Measurements from ENCODE around the gene ARFGAP1. TPM values are rescaled to one million over a fixed set of nuclear protein-coding genes. Genes with fewer than 3 reads are reported as not detected.

Gene ARFGAP1
- total RNA-seq, 1 donor from 2014 or later: 220 TPM

DNA sequence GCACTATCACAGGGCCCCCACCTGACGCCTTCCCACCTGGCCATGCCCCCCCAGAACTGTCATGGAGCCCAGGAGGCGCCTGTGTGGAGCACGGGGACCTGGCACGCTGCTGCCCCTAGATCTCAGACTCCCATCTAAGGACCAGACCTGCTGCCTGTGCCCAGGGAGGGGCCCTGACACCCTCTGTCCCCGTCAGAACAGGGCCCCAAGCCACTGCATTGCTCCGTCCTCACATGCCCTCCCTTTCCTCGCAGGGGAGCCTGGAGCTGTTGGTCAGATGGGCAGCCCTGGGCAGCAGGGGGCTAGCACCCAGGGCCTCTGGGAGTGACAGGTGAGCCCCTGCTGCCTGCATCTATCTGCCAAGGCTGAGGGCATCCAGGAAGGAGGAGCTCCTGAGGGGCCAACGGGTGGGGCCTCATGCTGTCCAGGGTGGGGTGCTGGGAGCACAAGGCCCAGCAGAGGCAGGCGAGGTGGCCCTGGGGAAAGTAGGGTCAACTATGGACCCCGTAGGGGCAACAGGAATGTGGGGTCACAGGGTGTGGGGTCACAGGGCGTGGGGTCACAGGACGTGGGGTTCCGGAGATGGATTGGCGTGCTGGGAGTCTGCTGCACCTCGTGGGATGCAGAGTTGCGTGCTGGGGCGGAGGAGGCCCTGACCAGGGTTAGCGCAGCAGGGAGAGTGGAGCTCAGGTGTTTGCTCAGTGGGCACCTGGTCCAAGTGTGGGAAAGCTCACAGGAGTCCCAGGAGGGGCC lies 56.9 kb downstream of the ARFGAP1 start:
- Histone ChIP-seq H3K36me3 (ENCODE audit: insufficient read depth, low read length) (no peaks in the 10 kb centered on the region), H3K9ac (ENCODE audit: low read length) (no peak overlapping the region), H3K9me3 (ENCODE audit: insufficient read depth, low read depth, low read length) (peaks cover 6% of the 10 kb centered on the region), H3K4me1 (ENCODE audit: insufficient read depth, low read length) (no peaks in the 10 kb centered on the region), H3K4me2 (ENCODE audit: low read length) (no peak overlapping the region), H2AFZ (ENCODE audit: low read depth, low read length) (no peak overlapping the region), H4K20me1 (ENCODE audit: insufficient read depth, low read length) (no peaks in the 10 kb centered on the region), H3K79me2 (ENCODE audit: insufficient read depth, low read length) (no peaks in the 10 kb centered on the region), H3K4me3 (ENCODE audit: insufficient read depth, low read depth, low read length) (no peak overlapping the region), H3K27me3 (ENCODE audit: insufficient read depth, low read length) (peaks cover 1% of the 10 kb centered on the region), H3K27ac (ENCODE audit: low read depth, low read length) (no peak overlapping the region)
- DNase-seq (ENCODE audit: low read depth) (no peak), FAIRE-seq (no peak)
- TF ChIP-seq, protein P1, sequence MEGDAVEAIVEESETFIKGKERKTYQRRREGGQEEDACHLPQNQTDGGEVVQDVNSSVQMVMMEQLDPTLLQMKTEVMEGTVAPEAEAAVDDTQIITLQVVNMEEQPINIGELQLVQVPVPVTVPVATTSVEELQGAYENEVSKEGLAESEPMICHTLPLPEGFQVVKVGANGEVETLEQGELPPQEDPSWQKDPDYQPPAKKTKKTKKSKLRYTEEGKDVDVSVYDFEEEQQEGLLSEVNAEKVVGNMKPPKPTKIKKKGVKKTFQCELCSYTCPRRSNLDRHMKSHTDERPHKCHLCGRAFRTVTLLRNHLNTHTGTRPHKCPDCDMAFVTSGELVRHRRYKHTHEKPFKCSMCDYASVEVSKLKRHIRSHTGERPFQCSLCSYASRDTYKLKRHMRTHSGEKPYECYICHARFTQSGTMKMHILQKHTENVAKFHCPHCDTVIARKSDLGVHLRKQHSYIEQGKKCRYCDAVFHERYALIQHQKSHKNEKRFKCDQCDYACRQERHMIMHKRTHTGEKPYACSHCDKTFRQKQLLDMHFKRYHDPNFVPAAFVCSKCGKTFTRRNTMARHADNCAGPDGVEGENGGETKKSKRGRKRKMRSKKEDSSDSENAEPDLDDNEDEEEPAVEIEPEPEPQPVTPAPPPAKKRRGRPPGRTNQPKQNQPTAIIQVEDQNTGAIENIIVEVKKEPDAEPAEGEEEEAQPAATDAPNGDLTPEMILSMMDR (IDR thresholded peaks at IDR 0.05; ENCODE audit: insufficient read depth, low read depth, low read length): no peak
- TF ChIP-seq EZH2 (IDR thresholded peaks at IDR 0.05; ENCODE audit: insufficient read depth, low read length): no peak
- Mint-ChIP-seq H3K27ac (ENCODE audit: unreplicated experiment) (no peak overlapping the region), H3K27me3 (ENCODE audit: low read depth, unreplicated experiment) (peaks cover 7% of the 10 kb centered on the region), H3K36me3 (ENCODE audit: low read depth, unreplicated experiment) (peaks cover 16% of the 10 kb centered on the region), H3K9me3 (ENCODE audit: unreplicated experiment) (peaks cover 11% of the 10 kb centered on the region), H3K4me1 (ENCODE audit: low read depth, unreplicated experiment) (no peaks in the 10 kb centered on the region), H3K4me3 (ENCODE audit: unreplicated experiment) (no peak overlapping the region)

DNA sequence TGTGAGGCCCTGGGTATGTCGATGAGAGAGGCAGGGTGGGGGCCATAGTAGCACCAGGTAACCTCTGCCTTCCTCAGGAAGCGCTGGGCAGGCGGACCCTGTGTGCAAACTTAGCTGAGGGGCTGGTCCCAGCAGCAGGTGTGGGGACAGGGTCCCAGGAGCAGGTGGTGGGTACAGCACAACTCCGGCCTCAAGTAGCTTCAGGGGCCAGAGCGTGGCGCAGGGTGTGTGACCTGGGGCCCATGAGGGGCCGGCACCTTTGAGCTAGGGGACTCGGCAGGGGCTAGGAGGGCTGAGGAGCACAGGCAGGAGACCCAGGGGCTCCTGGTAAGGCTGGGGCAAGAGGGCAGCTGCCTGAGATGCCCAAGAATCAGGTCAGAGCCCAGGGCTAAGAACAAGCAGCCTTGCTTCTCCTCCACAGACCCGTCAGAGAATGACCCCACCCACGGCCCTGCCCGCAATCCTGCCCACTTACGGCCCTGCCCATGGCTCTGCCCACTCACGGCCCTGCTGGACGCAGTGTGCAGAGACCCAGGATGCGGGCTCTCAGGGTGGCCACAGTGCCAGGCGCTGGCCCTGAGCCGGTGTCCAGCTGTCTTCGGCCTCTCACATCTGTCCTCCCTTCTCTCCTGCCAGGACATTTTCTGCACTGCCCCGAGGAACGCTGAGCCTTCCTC lies 57.6 kb downstream of the ARFGAP1 start:
- no peaks in the 10 kb centered on the region for H4K20me1 ChIP-seq (ENCODE audit: insufficient read depth, low read length)
- Mint-ChIP-seq H3K4me3 (ENCODE audit: unreplicated experiment) (no peak overlapping the region), H3K4me1 (ENCODE audit: low read depth, unreplicated experiment) (no peaks in the 10 kb centered on the region), H3K27me3 (ENCODE audit: low read depth, unreplicated experiment) (peaks cover 7% of the 10 kb centered on the region), H3K27ac (ENCODE audit: unreplicated experiment) (no peak overlapping the region), H3K9me3 (ENCODE audit: unreplicated experiment) (peaks cover 11% of the 10 kb centered on the region), H3K36me3 (ENCODE audit: low read depth, unreplicated experiment) (peaks cover 16% of the 10 kb centered on the region)
- H3K9ac ChIP-seq (ENCODE audit: low read length): no peak overlapping the region
- DNase-seq (ENCODE audit: low read depth): no peak
- no peak overlapping the region for H3K27ac ChIP-seq (ENCODE audit: low read depth, low read length)
- no peak overlapping the region for H3K4me2 ChIP-seq (ENCODE audit: low read length)
- peaks cover 6% of the 10 kb centered on the region for H3K9me3 ChIP-seq (ENCODE audit: insufficient read depth, low read depth, low read length)
- no peaks in the 10 kb centered on the region for H3K36me3 ChIP-seq (ENCODE audit: insufficient read depth, low read length)
- no peak for TF ChIP-seq EZH2 (IDR thresholded peaks at IDR 0.05; ENCODE audit: insufficient read depth, low read length)
- TF ChIP-seq, protein P1 (IDR thresholded peaks at IDR 0.05; ENCODE audit: insufficient read depth, low read depth, low read length): no peak
- no peak overlapping the region for H3K4me3 ChIP-seq (ENCODE audit: insufficient read depth, low read depth, low read length)
- no peaks in the 10 kb centered on the region for H3K4me1 ChIP-seq (ENCODE audit: insufficient read depth, low read length)
- no peaks in the 10 kb centered on the region for H3K79me2 ChIP-seq (ENCODE audit: insufficient read depth, low read length)
- FAIRE-seq: no peak
- no peak overlapping the region for H2AFZ ChIP-seq (ENCODE audit: low read depth, low read length)
- no peaks in the 10 kb centered on the region for H3K27me3 ChIP-seq (ENCODE audit: insufficient read depth, low read length)

DNA sequence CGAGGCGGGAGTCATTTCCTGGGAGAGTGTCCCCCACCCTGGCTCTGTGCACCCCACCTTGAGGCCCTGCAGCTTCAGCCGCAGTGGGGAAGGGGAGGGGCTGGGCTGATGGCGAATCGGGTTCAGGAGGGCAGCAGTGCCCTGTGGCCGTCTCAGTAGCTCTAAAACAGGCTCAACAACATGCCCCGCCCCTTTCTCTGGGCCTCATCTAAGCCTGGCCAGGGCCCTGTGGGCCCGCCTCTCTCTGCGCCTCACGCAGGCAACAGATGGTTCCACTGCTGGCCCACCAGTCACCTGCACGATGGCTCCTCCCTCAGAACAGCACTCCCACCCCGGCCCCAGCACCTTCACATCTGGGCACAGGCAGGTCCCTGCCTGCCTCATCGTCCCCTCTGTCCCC lies 58.3 kb downstream of the ARFGAP1 start:
- TF ChIP-seq, protein P1 (IDR thresholded peaks at IDR 0.05; ENCODE audit: insufficient read depth, low read depth, low read length): no peak
- TF ChIP-seq EZH2 (IDR thresholded peaks at IDR 0.05; ENCODE audit: insufficient read depth, low read length): no peak
- Histone ChIP-seq H3K27me3 (ENCODE audit: insufficient read depth, low read length) (no peaks in the 10 kb centered on the region), H3K79me2 (ENCODE audit: insufficient read depth, low read length) (no peaks in the 10 kb centered on the region), H3K9ac (ENCODE audit: low read length) (no peak overlapping the region), H2AFZ (ENCODE audit: low read depth, low read length) (no peak overlapping the region), H4K20me1 (ENCODE audit: insufficient read depth, low read length) (no peaks in the 10 kb centered on the region), H3K36me3 (ENCODE audit: insufficient read depth, low read length) (no peaks in the 10 kb centered on the region), H3K4me2 (ENCODE audit: low read length) (no peak overlapping the region), H3K27ac (ENCODE audit: low read depth, low read length) (no peak overlapping the region), H3K9me3 (ENCODE audit: insufficient read depth, low read depth, low read length) (peaks cover 6% of the 10 kb centered on the region), H3K4me1 (ENCODE audit: insufficient read depth, low read length) (no peaks in the 10 kb centered on the region), H3K4me3 (ENCODE audit: insufficient read depth, low read depth, low read length) (no peak overlapping the region)
- Mint-ChIP-seq H3K27ac (ENCODE audit: unreplicated experiment) (no peak overlapping the region), H3K36me3 (ENCODE audit: low read depth, unreplicated experiment) (peaks cover 16% of the 10 kb centered on the region), H3K4me3 (ENCODE audit: unreplicated experiment) (no peak overlapping the region), H3K9me3 (ENCODE audit: unreplicated experiment) (peaks cover 11% of the 10 kb centered on the region), H3K4me1 (ENCODE audit: low read depth, unreplicated experiment) (peaks cover 3% of the 10 kb centered on the region), H3K27me3 (ENCODE audit: low read depth, unreplicated experiment) (peaks cover 12% of the 10 kb centered on the region)
- DNase-seq (ENCODE audit: low read depth) (no peak), FAIRE-seq (no peak)
